SW480 (cell line): ENCODE data around the gene SCNN1A.
"Not testable (repeated sequence)": the region's sequence is repeated elsewhere in the genome, so short reads cannot be mapped to it uniquely, and the experiment has no call there.

Experiments
- DNase-seq: peaks from one replicate; pipeline ENCODE4 v3.0.0-alpha.2; 2016; ENCODE audit warnings: low spot score

The SCNN1A gene

GRCh38 chr12:6347367-6348338 lies 27.7 kb downstream of the SCNN1A start:
- no peak for DNase-seq

- DNase-seq = no peak
These were observed 28.4 kb downstream of the SCNN1A start for GRCh38 chr12:6346942-6347341.

GRCh38 chr12:6346235-6346832 lies 29.0 kb downstream of the SCNN1A start:
- no peak for DNase-seq

- no peak for DNase-seq
These were observed 29.9 kb downstream of the SCNN1A start for GRCh38 chr12:6345319-6346091.

GRCh38 chr12:6344101-6344660 lies 31.2 kb downstream of the SCNN1A start:
- not testable (repeated sequence) for DNase-seq

- DNase-seq = no peak
These were observed 31.8 kb downstream of the SCNN1A start for GRCh38 chr12:6343518-6343917.

GRCh38 chr12:6342140-6342889 lies 33.0 kb downstream of the SCNN1A start:
- DNase-seq = no peak

- peak; percentile 84 for DNase-seq
These were observed 33.8 kb downstream of the SCNN1A start, which contains the start of gene TNFRSF1A for GRCh38 chr12:6341417-6342139. Gene TNFRSF1A, minus strand, starts transcription at chr12:6342076. Its CDS starts 262 bp downstream, at chr12:6341814.

- no peak for DNase-seq
These were observed 34.5 kb downstream of the SCNN1A start for GRCh38 chr12:6340745-6341416.

- DNase-seq = no peak
These were observed 35.2 kb downstream of the SCNN1A start for GRCh38 chr12:6340032-6340638.

GRCh38 chr12:6338955-6339354 lies 36.4 kb downstream of the SCNN1A start:
- DNase-seq = no peak

GRCh38 chr12:6338536-6338935 lies 36.8 kb downstream of the SCNN1A start:
- DNase-seq = not testable (repeated sequence)

GRCh38 chr12:6337958-6338433 lies 37.4 kb downstream of the SCNN1A start:
- no peak for DNase-seq

GRCh38 chr12:6336889-6337853 lies 38.2 kb downstream of the SCNN1A start:
- DNase-seq = no peak

GRCh38 chr12:6336079-6336888 lies 39.1 kb downstream of the SCNN1A start:
- peak; percentile 98 for DNase-seq

- peak; percentile 95 for DNase-seq
These were observed 39.8 kb downstream of the SCNN1A start for GRCh38 chr12:6335451-6336078.

GRCh38 chr12:6334940-6335450 lies 40.4 kb downstream of the SCNN1A start:
- DNase-seq = peak; percentile 63
